Testis (tissue), 2 donors: ENCODE data around the gene PTPRG.

Experiments used
- POLR2A ChIP-seq: fragments of 450-650 bp; IDR thresholded peaks from one replicate; pipeline ENCODE4 v1.6.1; 2017; ENCODE audit warnings: antibody characterized with exemption, mild to moderate bottlenecking, moderate library complexity
- TF ChIP-seq, protein P1 (sequence below), 3 experiments: fragments of 450-650 bp in 2 of 3; fragments of 200-600 bp in 1 of 3; sonication (generic) in 1 of 3; IDR thresholded peaks; one replicate each; pipeline ENCODE4 v1.5.1; 2016 to 2019; ENCODE audit warnings: antibody characterized with exemption in 3 of 3, mild to moderate bottlenecking in 2 of 3, moderate library complexity in 1 of 3

GRCh38 chr3:62068337-62068736 lies 507.0 kb downstream of the PTPRG start:
- TF ChIP-seq, protein P1, sequence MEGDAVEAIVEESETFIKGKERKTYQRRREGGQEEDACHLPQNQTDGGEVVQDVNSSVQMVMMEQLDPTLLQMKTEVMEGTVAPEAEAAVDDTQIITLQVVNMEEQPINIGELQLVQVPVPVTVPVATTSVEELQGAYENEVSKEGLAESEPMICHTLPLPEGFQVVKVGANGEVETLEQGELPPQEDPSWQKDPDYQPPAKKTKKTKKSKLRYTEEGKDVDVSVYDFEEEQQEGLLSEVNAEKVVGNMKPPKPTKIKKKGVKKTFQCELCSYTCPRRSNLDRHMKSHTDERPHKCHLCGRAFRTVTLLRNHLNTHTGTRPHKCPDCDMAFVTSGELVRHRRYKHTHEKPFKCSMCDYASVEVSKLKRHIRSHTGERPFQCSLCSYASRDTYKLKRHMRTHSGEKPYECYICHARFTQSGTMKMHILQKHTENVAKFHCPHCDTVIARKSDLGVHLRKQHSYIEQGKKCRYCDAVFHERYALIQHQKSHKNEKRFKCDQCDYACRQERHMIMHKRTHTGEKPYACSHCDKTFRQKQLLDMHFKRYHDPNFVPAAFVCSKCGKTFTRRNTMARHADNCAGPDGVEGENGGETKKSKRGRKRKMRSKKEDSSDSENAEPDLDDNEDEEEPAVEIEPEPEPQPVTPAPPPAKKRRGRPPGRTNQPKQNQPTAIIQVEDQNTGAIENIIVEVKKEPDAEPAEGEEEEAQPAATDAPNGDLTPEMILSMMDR (IDR thresholded peaks at IDR 0.05): no peak
- TF ChIP-seq POLR2A: no peak
